Suprapubic skin (tissue), 4 donors: Measurements from ENCODE around the gene NUDT4B.
"Not testable (repeated sequence)": the region's sequence is repeated elsewhere in the genome, so short reads cannot be mapped to it uniquely, and the experiment has no call there.

Experiments
- POLR2A ChIP-seq, 2 donors: fragments of 450-650 bp; IDR thresholded peaks; one replicate each; pipeline ENCODE4 v1.6.1; 2017; ENCODE audit warnings: antibody characterized with exemption in 2 of 2, mild to moderate bottlenecking in 2 of 2, moderate library complexity in 2 of 2
- POLR2AphosphoS5 ChIP-seq, 3 donors: sonication (generic); formaldehyde crosslinking; IDR thresholded peaks; one replicate each; pipeline ENCODE4 v1.6.1; 2017; ENCODE audit warnings: antibody characterized with exemption in 3 of 3
- TF ChIP-seq, protein P1 (sequence below), 2 donors: fragments of 200-600 bp in 1 of 2; fragments of 450-650 bp in 1 of 2; sonication (generic) in 1 of 2; IDR thresholded peaks; one replicate each; pipeline ENCODE4 v1.5.1; 2016 to 2019; ENCODE audit warnings: antibody characterized with exemption in 2 of 2, mild to moderate bottlenecking in 1 of 2, moderate library complexity in 1 of 2

DNA sequence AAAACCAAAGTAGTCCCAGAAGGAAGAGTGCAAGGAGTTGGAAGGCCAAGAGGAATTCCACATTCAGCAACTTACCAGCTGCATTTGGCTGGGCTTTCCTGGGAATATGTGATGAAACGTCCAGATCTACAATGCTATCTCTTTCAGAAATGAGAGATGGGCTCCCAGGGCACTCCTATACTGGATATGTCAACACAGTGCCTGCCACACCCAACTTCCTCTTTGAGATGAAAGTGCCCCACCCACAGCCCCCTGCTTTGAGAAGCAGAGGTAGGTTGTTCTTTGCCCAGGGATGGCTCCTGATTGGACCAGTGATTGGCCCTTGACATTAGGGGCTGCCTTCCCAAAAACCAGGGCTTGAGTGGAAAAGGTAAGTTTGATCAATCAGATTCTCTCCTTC lies 36.2 kb upstream of the NUDT4B start:
- TF ChIP-seq, protein P1, sequence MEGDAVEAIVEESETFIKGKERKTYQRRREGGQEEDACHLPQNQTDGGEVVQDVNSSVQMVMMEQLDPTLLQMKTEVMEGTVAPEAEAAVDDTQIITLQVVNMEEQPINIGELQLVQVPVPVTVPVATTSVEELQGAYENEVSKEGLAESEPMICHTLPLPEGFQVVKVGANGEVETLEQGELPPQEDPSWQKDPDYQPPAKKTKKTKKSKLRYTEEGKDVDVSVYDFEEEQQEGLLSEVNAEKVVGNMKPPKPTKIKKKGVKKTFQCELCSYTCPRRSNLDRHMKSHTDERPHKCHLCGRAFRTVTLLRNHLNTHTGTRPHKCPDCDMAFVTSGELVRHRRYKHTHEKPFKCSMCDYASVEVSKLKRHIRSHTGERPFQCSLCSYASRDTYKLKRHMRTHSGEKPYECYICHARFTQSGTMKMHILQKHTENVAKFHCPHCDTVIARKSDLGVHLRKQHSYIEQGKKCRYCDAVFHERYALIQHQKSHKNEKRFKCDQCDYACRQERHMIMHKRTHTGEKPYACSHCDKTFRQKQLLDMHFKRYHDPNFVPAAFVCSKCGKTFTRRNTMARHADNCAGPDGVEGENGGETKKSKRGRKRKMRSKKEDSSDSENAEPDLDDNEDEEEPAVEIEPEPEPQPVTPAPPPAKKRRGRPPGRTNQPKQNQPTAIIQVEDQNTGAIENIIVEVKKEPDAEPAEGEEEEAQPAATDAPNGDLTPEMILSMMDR (IDR thresholded peaks at IDR 0.05), result not testable (repeated sequence)
- TF ChIP-seq POLR2AphosphoS5, POLR2A (IDR thresholded peaks at IDR 0.05): not testable (repeated sequence)
